ENCODE measurements around the gene PRKAB1. TPM values are rescaled to one million over a fixed set of nuclear protein-coding genes. Genes with fewer than 3 reads are reported as not detected.

PRKAB1 gene
- total RNA-seq, 1 experiment from 2014 or later = 36.3 TPM

DNA sequence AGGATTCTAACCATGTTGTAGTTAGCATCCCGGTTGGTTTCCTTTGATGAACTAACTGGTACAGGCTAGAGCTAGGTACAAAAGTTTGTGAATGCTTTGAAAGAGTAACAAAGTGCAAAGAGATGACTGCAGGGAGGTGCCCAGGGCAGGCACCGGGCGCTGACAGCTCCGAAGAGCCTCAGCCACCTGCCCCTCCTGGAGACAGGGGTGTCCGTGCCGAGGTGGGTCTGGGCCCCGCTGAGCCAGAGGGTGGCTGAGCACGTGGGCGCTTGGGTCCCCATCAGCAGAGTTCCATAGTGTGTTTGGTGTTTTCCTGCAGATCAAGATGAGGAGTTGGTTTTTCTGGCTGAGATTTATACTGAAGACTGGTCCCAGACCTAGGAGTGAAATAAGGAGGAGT, 19.9 kb downstream of the PRKAB1 start:
- Histone ChIP-seq H3K4me3 (ENCODE audit: low read depth in 2 of 2, low read length in 2 of 2) (no peak overlapping the region), H3K27me3 (ENCODE audit: control insufficient read depth, insufficient read depth, low read length) (no peaks in the 10 kb centered on the region), H3K4me1 (ENCODE audit: control insufficient read depth, insufficient read depth, low read length) (no peaks in the 10 kb centered on the region), H3K27ac (ENCODE audit: low read length) (no peak overlapping the region), H3K9me3 (ENCODE audit: control insufficient read depth, insufficient read depth, low read depth, low read length) (no peaks in the 10 kb centered on the region), H3K36me3 (ENCODE audit: control insufficient read depth, insufficient read depth, low read length) (0 out of 2 replicates have a peak, but pooled peaks cover 2% of the 10 kb centered on the region)
- ATAC-seq (no peak), DNase-seq (ENCODE audit: low read depth, low spot score) (no peak)
- intact Hi-C loops (cut with micrococcal nuclease; ENCODE audit: unreplicated experiment) (no loop called here), in situ Hi-C loops (cut with HindIII; ENCODE audit: low pct_unique_long_range_greater_than_20kb, low sequenced_read_pairs) (no loop called here)
- no TSS peak for BruUV-seq (replicated peaks)
- no peak for TF ChIP-seq TCF7L2 (IDR thresholded peaks at IDR 0.05; ENCODE audit: low read depth, low read length)
- TF ChIP-seq, protein P1, sequence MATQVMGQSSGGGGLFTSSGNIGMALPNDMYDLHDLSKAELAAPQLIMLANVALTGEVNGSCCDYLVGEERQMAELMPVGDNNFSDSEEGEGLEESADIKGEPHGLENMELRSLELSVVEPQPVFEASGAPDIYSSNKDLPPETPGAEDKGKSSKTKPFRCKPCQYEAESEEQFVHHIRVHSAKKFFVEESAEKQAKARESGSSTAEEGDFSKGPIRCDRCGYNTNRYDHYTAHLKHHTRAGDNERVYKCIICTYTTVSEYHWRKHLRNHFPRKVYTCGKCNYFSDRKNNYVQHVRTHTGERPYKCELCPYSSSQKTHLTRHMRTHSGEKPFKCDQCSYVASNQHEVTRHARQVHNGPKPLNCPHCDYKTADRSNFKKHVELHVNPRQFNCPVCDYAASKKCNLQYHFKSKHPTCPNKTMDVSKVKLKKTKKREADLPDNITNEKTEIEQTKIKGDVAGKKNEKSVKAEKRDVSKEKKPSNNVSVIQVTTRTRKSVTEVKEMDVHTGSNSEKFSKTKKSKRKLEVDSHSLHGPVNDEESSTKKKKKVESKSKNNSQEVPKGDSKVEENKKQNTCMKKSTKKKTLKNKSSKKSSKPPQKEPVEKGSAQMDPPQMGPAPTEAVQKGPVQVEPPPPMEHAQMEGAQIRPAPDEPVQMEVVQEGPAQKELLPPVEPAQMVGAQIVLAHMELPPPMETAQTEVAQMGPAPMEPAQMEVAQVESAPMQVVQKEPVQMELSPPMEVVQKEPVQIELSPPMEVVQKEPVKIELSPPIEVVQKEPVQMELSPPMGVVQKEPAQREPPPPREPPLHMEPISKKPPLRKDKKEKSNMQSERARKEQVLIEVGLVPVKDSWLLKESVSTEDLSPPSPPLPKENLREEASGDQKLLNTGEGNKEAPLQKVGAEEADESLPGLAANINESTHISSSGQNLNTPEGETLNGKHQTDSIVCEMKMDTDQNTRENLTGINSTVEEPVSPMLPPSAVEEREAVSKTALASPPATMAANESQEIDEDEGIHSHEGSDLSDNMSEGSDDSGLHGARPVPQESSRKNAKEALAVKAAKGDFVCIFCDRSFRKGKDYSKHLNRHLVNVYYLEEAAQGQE (IDR thresholded peaks at IDR 0.05; ENCODE audit: insufficient read depth in 1 of 2, low read depth in 2 of 2, low read length in 1 of 2) = no peak
- TF ChIP-seq, protein P2, sequence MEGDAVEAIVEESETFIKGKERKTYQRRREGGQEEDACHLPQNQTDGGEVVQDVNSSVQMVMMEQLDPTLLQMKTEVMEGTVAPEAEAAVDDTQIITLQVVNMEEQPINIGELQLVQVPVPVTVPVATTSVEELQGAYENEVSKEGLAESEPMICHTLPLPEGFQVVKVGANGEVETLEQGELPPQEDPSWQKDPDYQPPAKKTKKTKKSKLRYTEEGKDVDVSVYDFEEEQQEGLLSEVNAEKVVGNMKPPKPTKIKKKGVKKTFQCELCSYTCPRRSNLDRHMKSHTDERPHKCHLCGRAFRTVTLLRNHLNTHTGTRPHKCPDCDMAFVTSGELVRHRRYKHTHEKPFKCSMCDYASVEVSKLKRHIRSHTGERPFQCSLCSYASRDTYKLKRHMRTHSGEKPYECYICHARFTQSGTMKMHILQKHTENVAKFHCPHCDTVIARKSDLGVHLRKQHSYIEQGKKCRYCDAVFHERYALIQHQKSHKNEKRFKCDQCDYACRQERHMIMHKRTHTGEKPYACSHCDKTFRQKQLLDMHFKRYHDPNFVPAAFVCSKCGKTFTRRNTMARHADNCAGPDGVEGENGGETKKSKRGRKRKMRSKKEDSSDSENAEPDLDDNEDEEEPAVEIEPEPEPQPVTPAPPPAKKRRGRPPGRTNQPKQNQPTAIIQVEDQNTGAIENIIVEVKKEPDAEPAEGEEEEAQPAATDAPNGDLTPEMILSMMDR (IDR thresholded peaks at IDR 0.05) = no peak
- TF ChIP-seq POLR2AphosphoS5 (IDR thresholded peaks at IDR 0.05; ENCODE audit: low read depth, low read length) = no peak
- TF ChIP-seq SIN3A (IDR thresholded peaks at IDR 0.05; ENCODE audit: borderline replicate concordance, insufficient read depth, low read depth, low read length) = no peak
- POLR2A ChIA-PET = no interaction called here
- CTCF ChIA-PET = no interaction called here

DNA sequence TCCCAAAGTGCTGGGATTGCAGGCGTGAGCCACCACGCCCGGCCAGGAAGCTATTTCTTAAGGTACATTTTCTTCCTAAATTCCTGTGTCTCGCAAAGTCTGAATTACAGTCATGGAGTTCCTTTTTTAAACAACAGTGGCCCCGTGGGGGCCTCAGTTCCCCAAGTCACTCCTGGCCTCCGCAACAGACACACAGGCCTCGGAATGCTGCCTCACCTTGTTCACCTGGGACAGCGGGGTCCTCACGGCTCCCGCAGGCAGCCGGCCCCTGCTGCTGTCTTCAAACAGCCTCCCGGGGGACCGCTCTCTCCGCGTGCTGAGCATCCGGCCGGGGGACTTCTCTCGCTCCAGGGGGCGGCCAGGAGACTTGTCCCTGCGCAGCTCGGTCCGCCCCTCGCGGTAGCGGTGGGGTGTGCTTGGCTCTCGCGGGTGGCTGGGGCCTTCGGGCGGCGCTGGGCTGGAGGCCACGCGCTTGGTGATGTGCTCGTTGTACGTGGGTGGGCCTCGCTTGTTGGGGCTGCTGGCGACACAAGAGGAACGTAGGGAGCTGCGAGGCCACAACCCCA, 22.1 kb downstream of the PRKAB1 start:
- no TSS peak for BruUV-seq (replicated peaks)
- Histone ChIP-seq H3K4me1 (ENCODE audit: control insufficient read depth, insufficient read depth, low read length) (peaks cover 3% of the 10 kb centered on the region; the same call in 1 of the 2 replicates), H3K4me3 (ENCODE audit: low read depth in 2 of 2, low read length in 2 of 2) (no peak overlapping the region), H3K27ac (ENCODE audit: low read length) (no peak overlapping the region), H3K27me3 (ENCODE audit: control insufficient read depth, insufficient read depth, low read length) (no peaks in the 10 kb centered on the region), H3K9me3 (ENCODE audit: control insufficient read depth, insufficient read depth, low read depth, low read length) (no peaks in the 10 kb centered on the region), H3K36me3 (ENCODE audit: control insufficient read depth, insufficient read depth, low read length) (0 out of 2 replicates have a peak, but pooled peaks cover 2% of the 10 kb centered on the region)
- DNase-seq (ENCODE audit: low read depth, low spot score) (no peak), ATAC-seq (no peak)
- CTCF ChIA-PET = no interaction called here
- POLR2A ChIA-PET = no interaction called here
- no peak for TF ChIP-seq SIN3A (IDR thresholded peaks at IDR 0.05; ENCODE audit: borderline replicate concordance, insufficient read depth, low read depth, low read length)
- TF ChIP-seq, protein P1 (IDR thresholded peaks at IDR 0.05; ENCODE audit: insufficient read depth in 1 of 2, low read depth in 2 of 2, low read length in 1 of 2) = no peak
- TF ChIP-seq, protein P2 (IDR thresholded peaks at IDR 0.05) = no peak
- no peak for TF ChIP-seq TCF7L2 (IDR thresholded peaks at IDR 0.05; ENCODE audit: low read depth, low read length)
- no peak for TF ChIP-seq POLR2AphosphoS5 (IDR thresholded peaks at IDR 0.05; ENCODE audit: low read depth, low read length)
- in situ Hi-C loops (cut with HindIII; ENCODE audit: low pct_unique_long_range_greater_than_20kb, low sequenced_read_pairs) (no loop called here), intact Hi-C loops (cut with micrococcal nuclease; ENCODE audit: unreplicated experiment) (no loop called here)

Data from Panc1 (cell line).